Mesendoderm (in vitro differentiated cells): Measurements from ENCODE around the gene CD302.

ENCODE experiments used
- DNase-seq: peaks from one replicate; pipeline ENCODE4 v3.0.0; 2013
- H2AK5ac ChIP-seq: 2 replicates; pipeline ENCODE4 v1.6.1; 2013; ENCODE audit warnings: low read length, inconsistent platforms
- H2BK120ac ChIP-seq: 2 replicates; pipeline ENCODE4 v1.6.1; 2013; ENCODE audit warnings: low read depth, mild to moderate bottlenecking, low read length, moderate library complexity, mixed read lengths
- H2BK15ac ChIP-seq: replicated peaks from 2 replicates; pipeline ENCODE4 v1.6.1; 2013; ENCODE audit warnings: low read depth, mild to moderate bottlenecking, moderate library complexity
- H2BK5ac ChIP-seq: 2 replicates; pipeline ENCODE4 v1.6.1; 2013; ENCODE audit warnings: low read length, inconsistent platforms
- H3K18ac ChIP-seq: 2 replicates; pipeline ENCODE4 v1.6.1; 2013; ENCODE audit warnings: mild to moderate bottlenecking, low read length, mixed read lengths
- H3K23ac ChIP-seq: one replicate; pipeline ENCODE4 v1.6.1; 2013; ENCODE audit warnings: low read length
- H3K27ac ChIP-seq: 2 replicates; pipeline ENCODE4 v1.5.1; 2013; ENCODE audit warnings: low read depth, mild to moderate bottlenecking, inconsistent platforms, low read length, moderate library complexity
- H3K27me3 ChIP-seq: 2 replicates; pipeline ENCODE4 v1.6.1; 2013; ENCODE audit warnings: low read length, control low read depth, mild to moderate bottlenecking, inconsistent platforms; ENCODE audit not compliant: insufficient read depth, poor library complexity
- H3K36me3 ChIP-seq: 2 replicates; pipeline ENCODE4 v1.6.1; 2013; ENCODE audit warnings: low read length, inconsistent platforms; ENCODE audit not compliant: control insufficient read depth, insufficient read depth
- H3K4ac ChIP-seq: one replicate; pipeline ENCODE4 v1.6.1; 2013; ENCODE audit warnings: low read depth, mild to moderate bottlenecking, low read length, moderate library complexity
- H3K4me1 ChIP-seq: 2 replicates; pipeline ENCODE4 v1.6.1; 2013; ENCODE audit warnings: low read depth, low read length, inconsistent platforms; ENCODE audit not compliant: control insufficient read depth
- H3K4me2 ChIP-seq: 2 replicates; pipeline ENCODE4 v1.6.1; 2013; ENCODE audit warnings: low read length
- H3K4me3 ChIP-seq: 2 replicates; pipeline ENCODE4 v1.5.1; 2013; ENCODE audit warnings: mild to moderate bottlenecking, low read length
- H3K56ac ChIP-seq: one replicate; pipeline ENCODE4 v1.6.1; 2013; ENCODE audit warnings: low read length
- H3K79me1 ChIP-seq: 2 replicates; pipeline ENCODE4 v1.6.1; 2013; ENCODE audit warnings: low read length, inconsistent platforms
- H3K79me2 ChIP-seq: 2 replicates; pipeline ENCODE4 v1.6.1; 2013; ENCODE audit warnings: mild to moderate bottlenecking, low read length; ENCODE audit not compliant: control insufficient read depth, insufficient read depth
- H3K9ac ChIP-seq: 2 replicates; pipeline ENCODE4 v1.6.1; 2013; ENCODE audit warnings: low read length, inconsistent platforms
- H4K5ac ChIP-seq: one replicate; pipeline ENCODE4 v1.6.1; 2013; ENCODE audit warnings: low read length
- H4K8ac ChIP-seq: one replicate; pipeline ENCODE4 v1.6.1; 2013; ENCODE audit warnings: low read depth, mild to moderate bottlenecking, control low read depth, low read length, moderate library complexity
- WGBS: extraction: QIAGEN DNeasy Blood & Tissue Kit; methylation state at CpG from one replicate; pipeline ENCODE4 v1.1.7; 2013; ENCODE audit warnings: low lambda C conversion rate, missing lambda C conversion rate; ENCODE audit not compliant: insufficient coverage; ENCODE audit errors: extremely low coverage; 5-methylcytosine and 5-hydroxymethylcytosine counted together

CD302 gene

DNA sequence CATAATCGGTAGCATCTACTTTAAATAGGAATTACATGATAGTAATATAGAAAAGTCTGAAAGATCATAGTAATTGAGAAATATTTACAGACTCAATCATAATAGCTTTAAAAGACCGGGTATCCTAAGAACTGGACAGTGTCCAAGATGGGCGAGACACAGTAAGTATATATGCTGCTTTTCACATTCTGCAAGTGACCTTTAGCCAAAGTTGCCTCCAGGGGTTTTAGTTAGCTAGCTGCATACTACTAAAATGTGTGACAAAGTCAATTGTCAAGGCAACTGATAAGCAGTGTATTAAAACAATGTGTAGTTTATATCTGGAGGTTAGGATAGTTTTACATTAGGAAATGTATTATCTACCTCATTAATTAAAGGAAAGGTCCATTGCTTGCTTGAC lies 24.6 kb downstream of the CD302 start:
- DNase-seq: no peak
- H2AK5ac ChIP-seq: no peak overlapping the region
- no peak overlapping the region for H3K4me3 ChIP-seq
- no peak overlapping the region for H3K56ac ChIP-seq
- H3K4ac ChIP-seq: no peak overlapping the region
- no peaks in the 10 kb centered on the region for H3K27me3 ChIP-seq
- H3K27ac ChIP-seq: no peak overlapping the region
- no peaks in the 10 kb centered on the region for H3K79me1 ChIP-seq
- no CpG with 5 or more reads among the region's 3 CpGs for WGBS
- H3K4me1 ChIP-seq: no peaks in the 10 kb centered on the region
- H3K36me3 ChIP-seq: no peaks in the 10 kb centered on the region
- H2BK15ac ChIP-seq: no peak overlapping the region
- no peaks in the 10 kb centered on the region for H3K79me2 ChIP-seq
- no peak overlapping the region for H4K5ac ChIP-seq
- H2BK120ac ChIP-seq: no peak overlapping the region
- no peak overlapping the region for H2BK5ac ChIP-seq
- H3K18ac ChIP-seq: no peak overlapping the region
- H3K23ac ChIP-seq: no peak overlapping the region
- H3K9ac ChIP-seq: no peak overlapping the region
- no peak overlapping the region for H4K8ac ChIP-seq
- H3K4me2 ChIP-seq: no peak overlapping the region

DNA sequence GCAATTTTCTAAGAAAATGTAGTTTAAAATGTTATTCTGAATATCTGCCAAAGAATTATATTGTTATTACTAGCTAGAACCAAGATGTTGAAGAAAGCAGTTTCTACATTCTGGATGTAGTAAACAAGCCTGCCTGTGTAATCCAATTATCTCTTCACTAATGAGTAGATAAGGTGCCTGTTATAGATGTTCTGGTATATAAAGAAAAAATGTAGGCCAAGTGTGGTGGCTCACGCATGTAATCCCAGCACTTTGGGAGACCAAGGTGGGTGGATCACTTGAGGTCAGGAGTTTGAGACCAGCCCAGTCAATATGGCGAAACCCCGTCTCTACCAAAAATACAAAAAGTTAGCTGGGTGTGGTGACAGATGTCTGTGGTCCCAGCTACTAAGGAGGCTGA lies 28.9 kb downstream of the CD302 start:
- Histone ChIP-seq H3K27ac (no peak overlapping the region), H2BK5ac (no peak overlapping the region), H3K4me2 (no peak overlapping the region), H3K36me3 (no peaks in the 10 kb centered on the region), H3K23ac (no peak overlapping the region), H3K4me3 (no peak overlapping the region), H3K56ac (no peak overlapping the region), H2BK15ac (no peak overlapping the region), H3K79me1 (no peaks in the 10 kb centered on the region), H3K4me1 (no peaks in the 10 kb centered on the region), H4K8ac (no peak overlapping the region), H3K79me2 (no peaks in the 10 kb centered on the region), H3K27me3 (no peaks in the 10 kb centered on the region), H2BK120ac (no peak overlapping the region), H3K9ac (no peak overlapping the region), H4K5ac (no peak overlapping the region), H3K4ac (no peak overlapping the region), H2AK5ac (no peak overlapping the region), H3K18ac (no peak overlapping the region)
- no peak for DNase-seq
- WGBS: no CpG with 5 or more reads among the region's 3 CpGs

DNA sequence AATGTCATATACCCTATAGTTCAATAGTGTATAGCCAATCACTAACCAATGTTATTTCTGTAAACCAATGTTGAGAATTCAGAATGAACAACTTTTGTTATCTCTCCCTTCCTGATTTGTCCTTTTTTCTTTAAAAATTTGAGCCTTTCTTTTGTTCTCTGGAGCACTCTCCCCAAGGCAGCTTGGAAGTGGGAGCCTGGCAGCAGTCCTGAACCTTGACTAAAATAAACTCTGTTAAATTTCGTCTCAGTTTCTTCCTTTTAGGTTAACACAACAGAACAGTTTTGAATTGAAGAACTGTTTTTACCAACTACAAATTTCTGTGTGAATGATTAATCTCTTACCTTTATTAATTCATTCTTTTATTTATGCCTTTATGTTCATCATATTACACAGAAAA lies 35.9 kb downstream of the CD302 start:
- no peak for DNase-seq
- no peak overlapping the region for H3K9ac ChIP-seq
- no peak overlapping the region for H3K4me2 ChIP-seq
- H3K79me2 ChIP-seq: peaks cover 1% of the 10 kb centered on the region
- H3K36me3 ChIP-seq: peaks cover 4% of the 10 kb centered on the region
- H3K27ac ChIP-seq: no peak overlapping the region
- no peak overlapping the region for H2BK120ac ChIP-seq
- H3K4me1 ChIP-seq: no peaks in the 10 kb centered on the region
- no peak overlapping the region for H2AK5ac ChIP-seq
- no peak overlapping the region for H4K8ac ChIP-seq
- no peak overlapping the region for H3K18ac ChIP-seq
- no CpG with 5 or more reads among the region's 1 CpG for WGBS
- no peak overlapping the region for H3K4ac ChIP-seq
- H3K56ac ChIP-seq: no peak overlapping the region
- H3K4me3 ChIP-seq: no peak overlapping the region
- H3K27me3 ChIP-seq: no peaks in the 10 kb centered on the region
- no peak overlapping the region for H4K5ac ChIP-seq
- no peak overlapping the region for H2BK15ac ChIP-seq
- H3K79me1 ChIP-seq: peaks cover 5% of the 10 kb centered on the region
- H3K23ac ChIP-seq: no peak overlapping the region
- no peak overlapping the region for H2BK5ac ChIP-seq

DNA sequence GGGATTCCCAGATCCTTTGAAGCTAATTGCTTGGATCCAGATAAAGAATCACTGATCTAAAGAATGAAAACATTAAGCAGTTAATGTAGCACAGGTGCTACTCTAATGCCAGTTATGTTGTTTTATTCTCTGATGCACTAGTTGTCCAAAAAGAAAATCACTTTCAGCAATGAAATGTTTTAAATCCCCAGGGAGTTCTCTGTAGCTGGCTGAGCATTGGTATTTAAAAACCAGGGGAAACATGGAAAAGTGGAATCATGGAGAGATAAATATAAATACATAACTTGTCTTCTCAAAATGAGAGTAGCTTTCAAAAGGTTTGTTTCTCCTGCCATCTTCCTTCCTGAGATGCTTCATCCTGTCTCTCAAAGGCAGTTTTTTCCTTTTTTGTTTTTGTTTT lies 37.7 kb downstream of the CD302 start:
- no peak for DNase-seq
- Histone ChIP-seq H3K27ac (no peak overlapping the region), H3K9ac (no peak overlapping the region), H2BK5ac (no peak overlapping the region), H2BK15ac (no peak overlapping the region), H2BK120ac (no peak overlapping the region), H3K79me2 (peaks cover 2% of the 10 kb centered on the region), H4K5ac (no peak overlapping the region), H3K4me2 (no peak overlapping the region), H4K8ac (no peak overlapping the region), H3K4me1 (no peaks in the 10 kb centered on the region), H2AK5ac (no peak overlapping the region), H3K4me3 (no peak overlapping the region), H3K56ac (no peak overlapping the region), H3K79me1 (peaks cover 5% of the 10 kb centered on the region), H3K23ac (no peak overlapping the region), H3K4ac (no peak overlapping the region), H3K36me3 (peaks cover 4% of the 10 kb centered on the region), H3K18ac (no peak overlapping the region), H3K27me3 (no peaks in the 10 kb centered on the region)

DNA sequence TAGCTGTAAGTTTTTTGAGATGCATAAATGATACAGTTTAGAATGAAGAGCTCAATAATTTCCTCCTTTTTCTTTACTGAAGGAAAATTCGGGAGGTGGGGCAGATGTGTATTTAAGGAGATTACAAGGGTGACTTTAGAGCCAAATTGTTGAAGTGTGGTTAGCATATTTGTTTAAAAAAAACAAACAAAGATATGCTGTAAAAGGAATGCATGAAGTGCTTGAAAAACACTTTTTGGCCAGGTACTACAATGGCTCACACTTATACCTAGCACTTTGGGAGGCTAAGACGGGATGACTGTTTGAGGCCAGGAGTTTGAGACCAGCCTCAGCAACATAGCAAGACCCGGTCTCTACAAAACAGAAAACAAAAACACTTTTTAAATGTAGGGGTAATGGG lies 38.4 kb downstream of the CD302 start:
- DNase-seq: no peak
- H3K79me1 ChIP-seq: peaks cover 5% of the 10 kb centered on the region
- no peak overlapping the region for H3K4me3 ChIP-seq
- no peaks in the 10 kb centered on the region for H3K4me1 ChIP-seq
- H2BK5ac ChIP-seq: no peak overlapping the region
- no CpG with 5 or more reads among the region's 3 CpGs for WGBS
- no peak overlapping the region for H3K9ac ChIP-seq
- no peak overlapping the region for H2BK15ac ChIP-seq
- H3K23ac ChIP-seq: no peak overlapping the region
- no peak overlapping the region for H4K5ac ChIP-seq
- no peak overlapping the region for H3K56ac ChIP-seq
- H3K18ac ChIP-seq: no peak overlapping the region
- peaks cover 4% of the 10 kb centered on the region for H3K36me3 ChIP-seq
- no peak overlapping the region for H2AK5ac ChIP-seq
- H3K27ac ChIP-seq: no peak overlapping the region
- no peak overlapping the region for H3K4ac ChIP-seq
- H3K79me2 ChIP-seq: peaks cover 5% of the 10 kb centered on the region
- no peak overlapping the region for H3K4me2 ChIP-seq
- no peak overlapping the region for H4K8ac ChIP-seq
- no peaks in the 10 kb centered on the region for H3K27me3 ChIP-seq
- no peak overlapping the region for H2BK120ac ChIP-seq

DNA sequence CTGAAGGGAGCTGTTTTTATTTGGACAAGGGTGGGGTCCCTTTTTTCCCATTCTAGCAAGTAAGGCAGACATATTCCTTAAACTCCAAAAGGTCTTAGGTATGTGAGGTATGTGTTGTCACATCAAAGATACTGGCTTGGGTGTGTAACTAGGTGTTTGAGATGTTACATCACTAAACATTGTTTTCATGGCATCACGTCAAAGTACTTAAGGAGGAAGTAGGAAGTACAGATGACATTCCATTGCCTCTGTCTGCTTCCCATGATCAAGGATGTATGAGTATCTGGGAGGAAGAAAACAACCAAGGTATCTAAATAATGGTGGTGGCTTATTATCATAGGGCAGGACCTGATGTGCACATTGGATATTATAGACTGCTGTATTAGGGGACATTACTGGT lies 39.3 kb downstream of the CD302 start:
- Histone ChIP-seq H3K79me1 (peaks cover 5% of the 10 kb centered on the region), H2BK5ac (no peak overlapping the region), H3K23ac (no peak overlapping the region), H4K8ac (no peak overlapping the region), H3K56ac (no peak overlapping the region), H3K18ac (no peak overlapping the region), H3K4me2 (no peak overlapping the region), H3K4me1 (no peaks in the 10 kb centered on the region), H3K36me3 (peaks cover 4% of the 10 kb centered on the region), H4K5ac (no peak overlapping the region), H3K4me3 (no peak overlapping the region), H3K27me3 (no peaks in the 10 kb centered on the region), H3K79me2 (peaks cover 5% of the 10 kb centered on the region), H2BK15ac (no peak overlapping the region), H3K9ac (no peak overlapping the region), H3K4ac (no peak overlapping the region), H2BK120ac (no peak overlapping the region), H3K27ac (no peak overlapping the region), H2AK5ac (no peak overlapping the region)
- no CpG with 5 or more reads among the region's 1 CpG for WGBS
- DNase-seq: peak; percentile 72
